Vagina (tissue), 2 donors: ENCODE data around the gene ZDHHC5.

Experiments used
- POLR2AphosphoS5 ChIP-seq, 2 donors: sonication (generic); formaldehyde crosslinking; IDR thresholded peaks; one replicate each; pipeline ENCODE4 v1.9.0; 2017; ENCODE audit warnings: antibody characterized with exemption in 2 of 2, mild to moderate bottlenecking in 2 of 2, low read depth in 1 of 2; ENCODE audit not compliant: insufficient read depth in 1 of 2
- TF ChIP-seq, protein P1 (sequence below), 3 experiments: fragments of 450-650 bp in 2 of 3; fragments of 200-600 bp in 1 of 3; sonication (generic) in 1 of 3; IDR thresholded peaks; one replicate each; pipeline ENCODE4 v1.5.1; 2017 to 2019; ENCODE audit warnings: antibody characterized with exemption in 3 of 3, mild to moderate bottlenecking in 2 of 3, moderate library complexity in 2 of 3

- TF ChIP-seq, protein P1, sequence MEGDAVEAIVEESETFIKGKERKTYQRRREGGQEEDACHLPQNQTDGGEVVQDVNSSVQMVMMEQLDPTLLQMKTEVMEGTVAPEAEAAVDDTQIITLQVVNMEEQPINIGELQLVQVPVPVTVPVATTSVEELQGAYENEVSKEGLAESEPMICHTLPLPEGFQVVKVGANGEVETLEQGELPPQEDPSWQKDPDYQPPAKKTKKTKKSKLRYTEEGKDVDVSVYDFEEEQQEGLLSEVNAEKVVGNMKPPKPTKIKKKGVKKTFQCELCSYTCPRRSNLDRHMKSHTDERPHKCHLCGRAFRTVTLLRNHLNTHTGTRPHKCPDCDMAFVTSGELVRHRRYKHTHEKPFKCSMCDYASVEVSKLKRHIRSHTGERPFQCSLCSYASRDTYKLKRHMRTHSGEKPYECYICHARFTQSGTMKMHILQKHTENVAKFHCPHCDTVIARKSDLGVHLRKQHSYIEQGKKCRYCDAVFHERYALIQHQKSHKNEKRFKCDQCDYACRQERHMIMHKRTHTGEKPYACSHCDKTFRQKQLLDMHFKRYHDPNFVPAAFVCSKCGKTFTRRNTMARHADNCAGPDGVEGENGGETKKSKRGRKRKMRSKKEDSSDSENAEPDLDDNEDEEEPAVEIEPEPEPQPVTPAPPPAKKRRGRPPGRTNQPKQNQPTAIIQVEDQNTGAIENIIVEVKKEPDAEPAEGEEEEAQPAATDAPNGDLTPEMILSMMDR (IDR thresholded peaks at IDR 0.05), result peak; percentile 57 to 83 (median 65)
- peak in 1 of 2 donors; percentile 13 for TF ChIP-seq POLR2AphosphoS5 (IDR thresholded peaks at IDR 0.05; ENCODE audit: insufficient read depth in 1 of 2, low read depth in 1 of 2)
These were observed 22.9 kb upstream of the ZDHHC5 start for GRCh38 chr11:57644748-57645688.
